H1 (cell line): ENCODE results near the gene ACAP3. TPM values are rescaled to one million over a fixed set of nuclear protein-coding genes. Genes with fewer than 3 reads are reported as not detected.
A peak's percentile ranks its signal among the peaks of the same experiment; 100 is the strongest.

Experiments used
- CTCF ChIA-PET: fragments of 300-600 bp; sonication (Branson Sonifier 250); formaldehyde crosslinking; loops from one replicate; lab custom pipeline; 2021; ENCODE audit not compliant: partially characterized antibody; lab: Charles Lee
- POLR2A ChIA-PET: fragments of 300-600 bp; sonication (Branson Sonifier 250); formaldehyde crosslinking; loops from one replicate; lab custom pipeline; 2021; ENCODE audit warnings: inconsistent platforms; ENCODE audit not compliant: partially characterized antibody; lab: Charles Lee
- DNase-seq, 2 experiments: peaks; one replicate each; pipeline versions ENCODE4 v3.0.0 to v3.0.0-alpha.2; 2010 to 2022; ENCODE audit warnings: low spot score in 2 of 2, low read depth in 1 of 2, mixed read lengths in 1 of 2
- FAIRE-seq: peaks from 2 replicates; lab custom pipeline; 2011; peaks lifted over from hg19 to GRCh38; lab: Jason Lieb, UNC
- H2AFZ ChIP-seq: 2 replicates; pipeline ENCODE4 v1.8.1; 2012; ENCODE audit warnings: low read length, inconsistent platforms
- H2AK5ac ChIP-seq: 2 replicates; pipeline ENCODE4 v1.6.1; 2013; ENCODE audit warnings: low read depth, low read length
- H2BK120ac ChIP-seq: replicated peaks from 2 replicates; pipeline ENCODE3; 2013; ENCODE audit warnings: low read depth, low read length, inconsistent platforms
- H2BK12ac ChIP-seq: 2 replicates; pipeline ENCODE4 v1.6.1; 2013; ENCODE audit warnings: low read depth, low read length
- H2BK15ac ChIP-seq: 2 replicates; pipeline ENCODE4 v1.6.1; 2013; ENCODE audit warnings: low read length
- H2BK20ac ChIP-seq: 2 replicates; pipeline ENCODE4 v1.6.1; 2013; ENCODE audit warnings: low read length
- H2BK5ac ChIP-seq: 2 replicates; pipeline ENCODE4 v1.6.1; 2013; ENCODE audit warnings: low read depth, low read length
- H3K14ac ChIP-seq: 2 replicates; pipeline ENCODE4 v1.6.1; 2013; ENCODE audit warnings: inconsistent platforms; ENCODE audit not compliant: insufficient read length
- H3K18ac ChIP-seq: 2 replicates; pipeline ENCODE4 v1.6.1; 2013; ENCODE audit warnings: low read length; ENCODE audit errors: extremely low read depth
- H3K23ac ChIP-seq: 2 replicates; pipeline ENCODE4 v1.6.1; 2013; ENCODE audit warnings: inconsistent platforms; ENCODE audit not compliant: insufficient read length
- H3K23me2 ChIP-seq: 2 replicates; pipeline ENCODE4 v1.6.1; 2013; ENCODE audit warnings: low read depth, low read length
- H3K27ac ChIP-seq: 2 replicates; pipeline ENCODE4 v1.6.1; 2011; ENCODE audit warnings: low read depth, low read length, inconsistent platforms
- H3K27me3 ChIP-seq, 4 experiments: replicated peaks in 1 of 4; 1 replicate in 1 of 4; 2 replicates in 3 of 4; pipeline versions ENCODE4 v1.6.1 to v1.8.1; 2011 to 2013; ENCODE audit warnings: low read length in 3 of 4, mild to moderate bottlenecking in 3 of 4, inconsistent platforms in 2 of 4, mixed read lengths in 2 of 4, moderate library complexity in 1 of 4; ENCODE audit not compliant: control insufficient read depth in 3 of 4, insufficient read depth in 3 of 4; ENCODE audit errors: extremely low read depth in 1 of 4
- H3K36me3 ChIP-seq, 4 experiments: 2 replicates each; pipeline versions ENCODE4 v1.6.1 to v1.8.1; 2011 to 2013; ENCODE audit warnings: mild to moderate bottlenecking in 4 of 4, low read length in 3 of 4, moderate library complexity in 2 of 4, control low read depth in 1 of 4, inconsistent platforms in 1 of 4; ENCODE audit not compliant: insufficient read depth in 4 of 4, control insufficient read depth in 2 of 4
- H3K4ac ChIP-seq: replicated peaks from 2 replicates; pipeline ENCODE3; 2013; ENCODE audit warnings: low read length, low read depth, mixed read lengths, inconsistent platforms; ENCODE audit not compliant: insufficient read length
- H3K4me1 ChIP-seq, 4 experiments: replicated peaks in 1 of 4; 1 replicate in 1 of 4; 2 replicates in 3 of 4; pipeline versions ENCODE4 v1.6.1 to v1.8.1; 2011 to 2013; ENCODE audit warnings: low read length in 3 of 4, inconsistent platforms in 2 of 4, mixed read lengths in 1 of 4; ENCODE audit not compliant: insufficient read depth in 4 of 4, control insufficient read depth in 3 of 4
- H3K4me2 ChIP-seq, 2 experiments: 2 replicates each; pipeline versions ENCODE4 v1.6.1 to v1.8.1; 2011 to 2013; ENCODE audit warnings: low read depth in 2 of 2, low read length in 2 of 2, control low read depth in 1 of 2, inconsistent platforms in 1 of 2, mild to moderate bottlenecking in 1 of 2; ENCODE audit not compliant: insufficient read depth in 1 of 2
- H3K4me3 ChIP-seq, 4 experiments: fragments of 200-600, 300-600 bp in 1 of 4; sonication (generic), shearing (Covaris generic), sonication (Bioruptor Twin) in 1 of 4; 2 replicates each; pipeline versions ENCODE4 v1.5.1 to v1.8.1; 2011 to 2016; ENCODE audit warnings: low read length in 4 of 4, low read depth in 3 of 4, control low read depth in 2 of 4, inconsistent platforms in 2 of 4, mild to moderate bottlenecking in 2 of 4, mixed read lengths in 1 of 4, moderate library complexity in 1 of 4; ENCODE audit not compliant: insufficient read depth in 2 of 4; ENCODE audit errors: extremely low read depth in 1 of 4
- H3K56ac ChIP-seq: replicated peaks from 2 replicates; pipeline ENCODE3; 2013; ENCODE audit warnings: low read depth, mild to moderate bottlenecking, mixed read lengths, low read length, inconsistent platforms; ENCODE audit not compliant: insufficient read length
- H3K79me1 ChIP-seq: 2 replicates; pipeline ENCODE4 v1.6.1; 2013; ENCODE audit warnings: low read depth, low read length, control low read depth
- H3K79me2 ChIP-seq, 2 experiments: 2 replicates each; pipeline versions ENCODE4 v1.6.1 to v1.8.1; 2012 to 2013; ENCODE audit warnings: low read length in 2 of 2, mild to moderate bottlenecking in 2 of 2, inconsistent platforms in 1 of 2; ENCODE audit not compliant: insufficient read depth in 2 of 2, control insufficient read depth in 1 of 2
- H3K9ac ChIP-seq, 4 experiments: replicated peaks in 1 of 4; 1 replicate in 1 of 4; 2 replicates in 3 of 4; pipeline versions ENCODE4 v1.6.1 to v1.8.1; 2011 to 2013; ENCODE audit warnings: low read depth in 3 of 4, low read length in 3 of 4, control low read depth in 2 of 4, mild to moderate bottlenecking in 2 of 4, moderate library complexity in 2 of 4, inconsistent platforms in 1 of 4; ENCODE audit errors: extremely low read depth in 1 of 4
- H3K9me3 ChIP-seq, 2 experiments: 2 replicates each; pipeline versions ENCODE4 v1.6.1 to v1.8.1; 2012 to 2013; ENCODE audit warnings: mild to moderate bottlenecking in 2 of 2, moderate library complexity in 2 of 2, control low read depth in 1 of 2, inconsistent platforms in 1 of 2, low read depth in 1 of 2, low read length in 1 of 2, mixed read lengths in 1 of 2; ENCODE audit not compliant: insufficient read depth in 2 of 2
- H4K20me1 ChIP-seq, 2 experiments: replicated peaks in 1 of 2; 2 replicates each; pipeline versions ENCODE3 to v1.8.1; 2011 to 2013; ENCODE audit warnings: inconsistent platforms in 2 of 2, low read length in 2 of 2, mild to moderate bottlenecking in 1 of 2; ENCODE audit not compliant: insufficient read depth in 2 of 2, control insufficient read depth in 1 of 2
- H4K5ac ChIP-seq: 2 replicates; pipeline ENCODE4 v1.6.1; 2013; ENCODE audit warnings: low read length, low read depth, mixed read lengths, inconsistent platforms; ENCODE audit not compliant: insufficient read length
- H4K8ac ChIP-seq: 2 replicates; pipeline ENCODE4 v1.8.0; 2013; ENCODE audit warnings: mild to moderate bottlenecking, moderate library complexity, low read length, inconsistent platforms; ENCODE audit not compliant: insufficient read depth; ENCODE audit errors: extremely low read depth
- H4K91ac ChIP-seq: replicated peaks from 2 replicates; pipeline ENCODE3; 2013; ENCODE audit warnings: low read length, mixed read lengths, inconsistent platforms; ENCODE audit not compliant: insufficient read length
- SUZ12 ChIP-seq: fragments of 200-600 bp; sonication (generic); IDR thresholded peaks from 2 replicates; pipeline ENCODE4 v1.6.1; 2012; ENCODE audit warnings: mild to moderate bottlenecking, inconsistent platforms, low read length, moderate library complexity, mixed read lengths
- WGBS, 2 experiments: shearing (Covaris generic) in 1 of 2; methylation state at CpG; one replicate each; pipeline versions ENCODE4 v1.1.6 to v1.1.7; 2013 to 2015; ENCODE audit warnings: low lambda C conversion rate in 2 of 2, mixed read lengths in 2 of 2, inconsistent platforms in 1 of 2, low coverage in 1 of 2, missing lambda C conversion rate in 1 of 2; ENCODE audit not compliant: insufficient replicate concordance in 2 of 2, insufficient coverage in 1 of 2, insufficient read length in 1 of 2; ENCODE audit errors: extremely low coverage in 1 of 2, missing lambda C conversion rate in 1 of 2; 5-methylcytosine and 5-hydroxymethylcytosine counted together
- polyA plus RNA-seq, 7 experiments: library from polyadenylated mRNA; depleted of rRNA in 3 of 7; stranded (reverse) in 5 of 7; unstranded in 2 of 7; fragments of >200 nt in 5 of 7; fragments of 200-250 nt in 2 of 7; gene quantifications; 1 replicate in 5 of 7; 2 replicates in 1 of 7; 4 replicates in 1 of 7; pipeline versions ENCODE4 v1.2.1 to v1.2.3, GENCODE V29; 2011 to 2013; ENCODE audit warnings: missing spikeins in 2 of 7, mixed read lengths in 2 of 7
- total RNA-seq: library from RNA; stranded (reverse); fragmentation: NEBNext Ultra II Directional; extraction: Animal tissue kit (Norgen Biotek cat#: 25700); gene quantifications from 2 replicates; pipeline ENCODE4 v1.2.1, GENCODE V29; 2021

Gene ACAP3
- total and polyA plus RNA-seq, 2 of the 8 experiments (the other 6 are each of a cell fraction or from before 2014, with no cell fraction given), result 14.8 to 28.3 TPM

DNA sequence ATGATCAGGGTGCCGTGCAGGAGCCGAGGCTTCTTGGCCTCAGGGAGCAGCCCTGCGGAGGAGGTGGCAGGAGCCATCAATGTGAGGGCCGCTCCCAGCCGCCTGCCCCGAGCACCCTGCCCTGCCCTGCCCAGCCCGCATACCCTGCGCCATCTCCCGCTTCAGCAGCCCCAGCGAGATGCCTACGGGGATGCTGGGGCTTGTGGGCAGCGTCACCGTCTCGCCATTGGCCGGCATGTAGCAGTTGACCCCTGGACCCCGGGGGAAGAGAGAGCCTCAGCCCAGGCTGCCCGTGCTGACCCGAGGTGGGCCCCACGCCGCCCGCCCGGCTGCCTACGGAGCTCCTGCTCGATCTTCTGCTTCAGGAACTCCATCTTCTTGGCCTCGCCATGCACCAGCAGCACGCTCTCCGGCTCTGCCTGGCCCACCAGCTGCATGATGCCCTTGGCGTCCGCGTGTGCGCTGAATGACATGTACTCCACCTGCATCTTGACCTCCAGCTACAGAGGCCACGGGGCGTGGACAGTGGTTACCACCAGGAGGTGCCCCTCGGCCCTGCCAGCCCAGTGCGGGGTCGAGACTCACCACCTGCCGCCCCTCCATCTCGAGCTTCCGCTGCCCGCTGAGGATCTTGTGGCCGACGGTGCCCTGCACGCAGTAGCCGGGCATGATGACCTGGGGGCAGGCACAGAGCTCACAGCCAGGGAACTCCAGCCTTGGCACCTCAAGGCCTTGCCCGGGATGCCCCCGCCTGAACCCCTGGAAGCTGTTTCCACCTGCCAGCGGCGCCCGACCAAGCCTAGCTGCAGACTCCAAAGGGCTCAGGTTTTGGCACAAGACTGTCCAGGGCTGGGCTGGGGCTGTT, 5.0 kb upstream of the ACAP3 start:
- H3K4me3 ChIP-seq, result no peak overlapping the region
- no peak overlapping the region for H3K18ac ChIP-seq
- H4K91ac ChIP-seq, result no peak overlapping the region
- no peak overlapping the region for H2BK15ac ChIP-seq
- TF ChIP-seq SUZ12, result no peak
- no peak overlapping the region for H2AK5ac ChIP-seq
- H4K8ac ChIP-seq, result peak overlapping the region; percentile 68
- H4K20me1 ChIP-seq, result peaks cover 8 to 23% of the 10 kb centered on the region in 2 experiments
- peaks cover 0 to 4% of the 10 kb centered on the region in 2 experiments; a peak in 1 of 4 replicates for H3K79me2 ChIP-seq
- H3K36me3 ChIP-seq, result peaks cover 17 to 44% (median 37%) of the 10 kb centered on the region in 4 experiments
- H3K79me1 ChIP-seq, result peaks cover 4% of the 10 kb centered on the region; the same call in 1 of the 2 replicates
- H3K23ac ChIP-seq, result no peak overlapping the region
- WGBS, 2 experiments, result 94% methylated on average over 34 of the region's 49 CpGs; no CpG with 5 or more reads in 1 of the 2 experiments
- no peak overlapping the region for H3K4ac ChIP-seq
- H3K27me3 ChIP-seq, result no peaks in the 10 kb centered on the region
- H3K27ac ChIP-seq, result no peak overlapping the region
- no peak overlapping the region for H2BK12ac ChIP-seq
- no peak overlapping the region for H4K5ac ChIP-seq
- peaks cover 0 to 23% (median 11%) of the 10 kb centered on the region in 4 experiments; a peak in 6 of 7 replicates for H3K4me1 ChIP-seq
- ChIA-PET CTCF (interaction anchor here (0.8 to 2.8 kb wide), 7 partner anchors 12 to 128 kb away, joined by 3 to 9 read pairs (median 3); no protein-coding TSS in a partner anchor), POLR2A (interaction anchor here (0.7 to 10.1 kb wide), 10 partner anchors 10 to 63 kb away, joined by 3 to 134 read pairs (median 4); partner anchors contain the start of genes AURKAIP1, CPTP, INTS11 and TAS1R3)
- FAIRE-seq, result no peak
- H3K4me2 ChIP-seq, result no peak overlapping the region
- no peak overlapping the region for H3K56ac ChIP-seq
- no peak for DNase-seq
- no peak overlapping the region for H2AFZ ChIP-seq
- no peaks in the 10 kb centered on the region for H3K9me3 ChIP-seq
- no peak overlapping the region for H2BK5ac ChIP-seq
- H3K23me2 ChIP-seq, result peaks cover 14% of the 10 kb centered on the region; the same call in 1 of the 2 replicates
- no peak overlapping the region for H2BK120ac ChIP-seq
- H3K14ac ChIP-seq, result no peak overlapping the region
- no peak overlapping the region for H3K9ac ChIP-seq
- H2BK20ac ChIP-seq, result no peak overlapping the region
